Endodermal cell (in vitro differentiated cells): ENCODE results near the gene VCAM1. TPM values are rescaled to one million over a fixed set of nuclear protein-coding genes. Genes with fewer than 3 reads are reported as not detected.

ENCODE experiments used
- DNase-seq: peaks from one replicate; pipeline ENCODE4 v3.0.0-alpha.2; 2017
- H3K27ac ChIP-seq: 2 replicates; pipeline ENCODE4 v1.5.1; 2013; ENCODE audit warnings: mild to moderate bottlenecking, low read depth, low read length, moderate library complexity
- H3K27me3 ChIP-seq: 2 replicates; pipeline ENCODE4 v1.6.1; 2013; ENCODE audit warnings: mild to moderate bottlenecking, low read length, moderate library complexity; ENCODE audit not compliant: insufficient read depth, control insufficient read depth, poor library complexity, severe bottlenecking
- H3K36me3 ChIP-seq: 2 replicates; pipeline ENCODE4 v1.7.0; 2013; ENCODE audit warnings: mild to moderate bottlenecking, low read length, moderate library complexity; ENCODE audit not compliant: control insufficient read depth, insufficient read depth
- H3K4me1 ChIP-seq: one replicate; pipeline ENCODE4 v1.7.0; 2013; ENCODE audit warnings: low read length; ENCODE audit not compliant: control insufficient read depth, insufficient read depth
- H3K4me3 ChIP-seq: 2 replicates; pipeline ENCODE4 v1.5.1; 2013; ENCODE audit warnings: mild to moderate bottlenecking, low read length, moderate library complexity
- H3K9ac ChIP-seq: 2 replicates; pipeline ENCODE4 v1.6.1; 2013; ENCODE audit warnings: mild to moderate bottlenecking, low read length, moderate library complexity; ENCODE audit not compliant: poor library complexity, severe bottlenecking; ENCODE audit errors: extremely low read depth
- H3K9me3 ChIP-seq: 2 replicates; pipeline ENCODE4 v1.6.1; 2013; ENCODE audit warnings: mild to moderate bottlenecking, low read length, moderate library complexity; ENCODE audit not compliant: control insufficient read depth
- H3K27ac Mint-ChIP-seq: 2 replicates; pipeline ENCODE4 v1.8.0; 2020; ENCODE audit warnings: mixed read lengths
- H3K27me3 Mint-ChIP-seq: 2 replicates; pipeline ENCODE4 v1.8.0; 2021; ENCODE audit warnings: mild to moderate bottlenecking, mixed read lengths; ENCODE audit not compliant: insufficient read depth
- H3K36me3 Mint-ChIP-seq: 2 replicates; pipeline ENCODE4 v1.8.0; 2020; ENCODE audit warnings: low read depth, mixed read lengths
- H3K4me1 Mint-ChIP-seq: 2 replicates; pipeline ENCODE4 v1.8.0; 2020; ENCODE audit warnings: mixed read lengths
- H3K4me3 Mint-ChIP-seq: 2 replicates; pipeline ENCODE4 v1.8.0; 2020; ENCODE audit warnings: mild to moderate bottlenecking, moderate library complexity, mixed read lengths
- H3K9me3 Mint-ChIP-seq: 2 replicates; pipeline ENCODE4 v1.8.0; 2020; ENCODE audit warnings: mild to moderate bottlenecking, mixed read lengths
- WGBS, 2 experiments: methylation state at CpG; one replicate each; pipeline versions ENCODE4 v1.1.5 to v1.1.7; 2013; ENCODE audit warnings: missing lambda C conversion rate in 2 of 2, mixed read lengths in 1 of 2; ENCODE audit not compliant: insufficient coverage in 1 of 2, insufficient read length in 1 of 2; 5-methylcytosine and 5-hydroxymethylcytosine counted together
- total RNA-seq, 2 donors: library from RNA; stranded (reverse); fragmentation: NEBNext Ultra II Directional in 1 of 2; extraction: Animal tissue kit (Norgen Biotek cat#: 25700) in 1 of 2; gene quantifications; 2 replicates in 1 of 2; 3 replicates in 1 of 2; pipeline ENCODE4 v1.2.1, GENCODE V29; 2021
- TF ChIP-seq, protein P1 (sequence below): fragments of 200-600 bp; sonication (generic); conservative IDR thresholded peaks from 2 replicates; pipeline ENCODE4 v1.5.0; 2021; ENCODE audit warnings: antibody characterized with exemption, mild to moderate bottlenecking

VCAM1 gene
- total RNA-seq, 2 donors from 2014 or later: 1.4 to 1.7 TPM

DNA sequence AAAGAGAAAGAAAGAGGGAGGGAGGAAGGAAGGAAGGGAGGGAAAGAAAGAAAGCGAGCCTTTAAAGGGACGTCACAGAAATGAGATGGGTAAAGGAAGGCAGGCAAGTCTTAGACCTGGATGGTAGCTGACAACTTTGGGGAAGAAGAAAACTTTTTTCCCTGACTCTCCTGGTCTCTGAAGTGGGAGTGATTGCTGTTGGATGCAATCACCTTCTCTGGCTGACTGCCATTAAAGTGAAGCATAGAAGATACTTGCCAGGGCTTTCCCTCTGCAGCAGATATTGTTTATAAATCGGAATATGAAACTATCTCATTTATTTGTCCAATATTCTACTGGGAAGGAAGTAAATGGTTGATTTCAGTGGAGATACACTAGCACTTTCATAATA lies 27.0 kb downstream of the VCAM1 start:
- H3K27me3 Mint-ChIP-seq: no peaks in the 10 kb centered on the region
- H3K4me3 ChIP-seq: no peak overlapping the region
- no peaks in the 10 kb centered on the region for H3K4me1 Mint-ChIP-seq
- no peaks in the 10 kb centered on the region for H3K36me3 Mint-ChIP-seq
- no peaks in the 10 kb centered on the region for H3K36me3 ChIP-seq
- H3K27ac Mint-ChIP-seq: no peak overlapping the region
- H3K27me3 ChIP-seq: no peaks in the 10 kb centered on the region
- TF ChIP-seq, protein P1, sequence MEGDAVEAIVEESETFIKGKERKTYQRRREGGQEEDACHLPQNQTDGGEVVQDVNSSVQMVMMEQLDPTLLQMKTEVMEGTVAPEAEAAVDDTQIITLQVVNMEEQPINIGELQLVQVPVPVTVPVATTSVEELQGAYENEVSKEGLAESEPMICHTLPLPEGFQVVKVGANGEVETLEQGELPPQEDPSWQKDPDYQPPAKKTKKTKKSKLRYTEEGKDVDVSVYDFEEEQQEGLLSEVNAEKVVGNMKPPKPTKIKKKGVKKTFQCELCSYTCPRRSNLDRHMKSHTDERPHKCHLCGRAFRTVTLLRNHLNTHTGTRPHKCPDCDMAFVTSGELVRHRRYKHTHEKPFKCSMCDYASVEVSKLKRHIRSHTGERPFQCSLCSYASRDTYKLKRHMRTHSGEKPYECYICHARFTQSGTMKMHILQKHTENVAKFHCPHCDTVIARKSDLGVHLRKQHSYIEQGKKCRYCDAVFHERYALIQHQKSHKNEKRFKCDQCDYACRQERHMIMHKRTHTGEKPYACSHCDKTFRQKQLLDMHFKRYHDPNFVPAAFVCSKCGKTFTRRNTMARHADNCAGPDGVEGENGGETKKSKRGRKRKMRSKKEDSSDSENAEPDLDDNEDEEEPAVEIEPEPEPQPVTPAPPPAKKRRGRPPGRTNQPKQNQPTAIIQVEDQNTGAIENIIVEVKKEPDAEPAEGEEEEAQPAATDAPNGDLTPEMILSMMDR: no peak
- no peaks in the 10 kb centered on the region for H3K9me3 ChIP-seq
- no peaks in the 10 kb centered on the region for H3K4me1 ChIP-seq
- no peak overlapping the region for H3K27ac ChIP-seq
- no peak overlapping the region for H3K9ac ChIP-seq
- no peak for DNase-seq
- no peak overlapping the region for H3K4me3 Mint-ChIP-seq
- H3K9me3 Mint-ChIP-seq: no peaks in the 10 kb centered on the region
- WGBS, 2 experiments: 97 to 100% methylated on average over 2 of the region's 3 CpGs

DNA sequence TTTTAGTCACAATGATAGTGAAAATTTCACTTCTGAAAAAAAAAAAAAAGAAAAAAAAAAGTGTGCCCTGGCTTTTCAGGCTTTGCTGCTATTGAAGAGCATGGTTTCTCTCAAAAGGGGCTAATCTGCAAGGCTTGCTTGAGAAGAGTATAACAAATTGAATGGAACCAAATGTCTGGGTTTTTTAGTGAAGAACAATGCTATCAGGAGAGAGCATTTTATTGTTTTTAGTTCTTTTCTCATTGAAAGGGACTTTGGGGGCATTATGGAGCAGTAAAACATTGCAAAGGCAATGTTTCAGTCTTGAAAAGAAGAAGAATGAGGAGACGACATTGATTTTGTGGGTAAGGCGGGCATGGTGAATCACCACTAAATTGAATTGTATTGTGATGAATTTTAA lies 28.2 kb downstream of the VCAM1 start:
- Histone ChIP-seq H3K27me3 (no peaks in the 10 kb centered on the region), H3K36me3 (no peaks in the 10 kb centered on the region), H3K9ac (no peak overlapping the region), H3K27ac (no peak overlapping the region), H3K4me3 (no peak overlapping the region), H3K4me1 (no peaks in the 10 kb centered on the region), H3K9me3 (no peaks in the 10 kb centered on the region)
- no peak for DNase-seq
- TF ChIP-seq, protein P1: no peak
- Mint-ChIP-seq H3K9me3 (no peaks in the 10 kb centered on the region), H3K27me3 (no peaks in the 10 kb centered on the region), H3K36me3 (no peaks in the 10 kb centered on the region), H3K27ac (no peak overlapping the region), H3K4me1 (no peaks in the 10 kb centered on the region), H3K4me3 (no peak overlapping the region)
- 86 to 96% methylated on average over 2 of the region's 2 CpGs for WGBS, 2 experiments

DNA sequence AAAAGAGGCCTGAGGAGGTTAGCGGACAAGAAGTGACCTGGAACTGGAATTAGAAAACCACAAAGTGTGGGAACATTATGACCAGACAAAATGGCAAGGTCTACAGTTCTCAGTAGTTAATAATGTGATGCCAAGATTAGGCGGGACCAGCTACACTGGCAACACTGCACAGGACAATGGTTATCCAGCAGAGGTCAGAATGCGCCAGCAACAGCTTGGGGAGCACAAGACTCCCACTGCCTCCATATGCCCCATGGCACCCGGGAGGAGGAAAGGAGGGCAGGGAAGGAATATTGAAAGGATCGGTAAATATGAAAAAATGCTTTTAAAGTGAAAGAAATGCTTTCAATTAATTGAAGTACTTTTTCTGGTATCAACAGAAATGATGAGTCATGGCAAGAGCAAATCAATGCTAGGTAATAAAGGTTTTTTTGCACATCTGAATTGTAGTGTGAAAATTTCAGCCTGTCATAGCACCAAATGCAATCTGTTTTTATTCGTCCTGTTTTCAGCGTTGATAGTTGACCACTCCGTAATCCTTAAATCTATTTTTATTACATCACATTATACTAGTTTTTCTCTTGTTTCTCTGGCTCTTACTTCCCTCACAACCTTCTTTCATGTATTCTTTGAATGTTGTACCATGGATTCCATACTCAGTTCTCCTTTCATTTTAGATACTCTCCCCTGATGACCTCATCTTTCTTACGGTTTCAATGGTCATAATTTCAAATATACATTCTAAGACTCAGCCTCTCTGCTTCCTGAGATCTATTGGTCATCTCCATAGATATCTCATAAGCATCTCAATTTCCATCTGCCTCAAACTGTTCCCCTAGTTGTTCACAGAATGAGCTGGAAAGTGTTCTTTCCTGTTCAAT lies 30.7 kb downstream of the VCAM1 start:
- H3K4me1 ChIP-seq: no peaks in the 10 kb centered on the region
- Mint-ChIP-seq H3K27ac (no peak overlapping the region), H3K4me3 (no peak overlapping the region), H3K36me3 (no peaks in the 10 kb centered on the region), H3K9me3 (no peaks in the 10 kb centered on the region), H3K4me1 (no peaks in the 10 kb centered on the region), H3K27me3 (no peaks in the 10 kb centered on the region)
- H3K36me3 ChIP-seq: no peaks in the 10 kb centered on the region
- WGBS, 2 experiments: 83 to 86% methylated on average over 7 to 9 of the region's 9 CpGs
- H3K27ac ChIP-seq: no peak overlapping the region
- TF ChIP-seq, protein P1: peak; percentile 43
- H3K27me3 ChIP-seq: no peaks in the 10 kb centered on the region
- no peak overlapping the region for H3K9ac ChIP-seq
- peak; percentile 56 for DNase-seq
- no peaks in the 10 kb centered on the region for H3K9me3 ChIP-seq
- no peak overlapping the region for H3K4me3 ChIP-seq
